NCI-H187 (cell line): Measurements from ENCODE around the gene TMEM30B.
A peak's percentile ranks its signal among the peaks of the same experiment; 100 is the strongest.

Experiments
- DNase-seq, 2 experiments: peaks; one replicate each; lab custom pipeline; 2025; lab: John Stamatoyannopoulos, UW

The TMEM30B gene

DNA sequence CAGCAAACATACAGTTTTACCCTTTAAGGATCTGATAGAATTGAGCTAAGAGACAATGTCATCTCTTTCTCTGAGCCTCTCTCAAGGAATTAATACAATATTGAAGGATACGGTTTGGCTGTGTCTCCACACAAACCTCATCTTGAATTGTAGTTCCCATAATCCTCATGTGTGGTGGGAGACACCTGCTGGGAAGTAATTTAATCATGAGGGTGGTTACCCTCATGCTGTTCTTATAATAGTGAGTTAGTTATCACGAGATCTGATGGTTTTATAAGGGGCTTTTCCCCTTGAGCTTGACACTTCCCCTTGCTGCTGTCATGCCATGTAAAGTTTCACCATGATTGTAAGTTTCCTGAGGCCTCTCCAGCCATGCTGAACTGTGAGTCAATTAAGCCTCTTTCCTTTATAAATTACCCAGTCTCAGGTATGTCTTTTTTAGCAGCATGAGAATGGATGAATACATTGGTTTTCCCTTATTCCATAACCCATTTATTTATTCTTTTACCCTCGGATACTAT is 47.6 kb downstream of the TMEM30B start:
- DNase-seq, result no peak

DNA sequence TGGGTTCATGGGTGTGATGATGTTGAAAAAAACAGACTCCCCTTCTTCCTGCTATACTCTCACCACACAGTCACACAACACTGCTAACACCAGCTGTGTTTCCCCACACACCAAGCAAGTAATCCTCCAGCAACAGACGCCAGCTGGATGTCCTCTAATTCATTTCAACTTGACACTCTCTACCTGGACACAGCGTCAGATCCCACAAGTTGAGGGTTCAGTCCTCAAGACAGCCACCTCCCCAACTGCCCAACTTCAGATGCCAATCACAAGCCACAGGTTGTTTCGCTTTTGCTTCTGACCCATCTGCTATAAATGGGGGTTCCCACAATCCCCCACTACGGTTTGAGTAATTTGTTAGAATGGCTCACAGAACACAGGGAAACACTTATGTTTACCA is 49.3 kb downstream of the TMEM30B start:
- no peak for DNase-seq

DNA sequence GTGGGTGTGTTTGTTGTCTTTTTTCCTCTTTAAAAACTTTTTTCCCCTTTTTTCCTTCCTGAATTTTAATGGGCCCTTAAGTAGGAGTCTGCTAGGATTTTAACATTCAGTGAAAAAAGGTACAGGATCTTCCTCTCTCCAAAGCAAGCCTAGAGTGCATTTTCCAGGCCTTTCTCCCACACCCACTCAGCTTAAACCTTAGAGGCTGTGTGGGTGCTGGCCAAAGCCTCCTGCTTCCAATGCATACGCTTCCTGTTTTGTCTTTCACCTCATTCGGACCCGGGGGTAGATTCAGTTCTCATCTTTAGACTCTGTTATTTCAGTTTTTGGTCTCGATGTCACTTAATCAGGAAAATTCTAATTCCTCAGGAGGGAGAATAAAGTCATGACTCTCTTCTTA is 51.2 kb downstream of the TMEM30B start:
- DNase-seq, result no peak

DNA sequence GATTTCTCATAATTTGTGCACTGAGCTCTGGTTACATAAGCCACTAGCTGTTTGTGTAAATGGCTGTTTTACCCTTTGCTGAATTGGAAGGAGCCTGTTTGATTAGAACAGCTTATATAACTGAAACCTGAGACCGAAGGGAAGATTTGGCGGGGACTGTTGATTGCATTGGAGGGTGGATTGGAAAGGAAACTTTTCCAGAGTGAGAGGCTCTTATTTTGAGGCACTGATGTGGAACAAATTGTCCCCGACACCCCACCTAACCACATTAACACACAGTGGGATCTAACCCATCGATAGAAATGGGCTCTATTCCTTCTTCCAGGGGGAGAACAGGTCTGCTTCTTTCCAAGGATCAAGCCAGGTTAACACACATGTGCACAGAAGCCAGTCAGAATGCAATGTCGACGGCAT is 51.7 kb downstream of the TMEM30B start:
- DNase-seq, result peak; percentile 83 to 84

DNA sequence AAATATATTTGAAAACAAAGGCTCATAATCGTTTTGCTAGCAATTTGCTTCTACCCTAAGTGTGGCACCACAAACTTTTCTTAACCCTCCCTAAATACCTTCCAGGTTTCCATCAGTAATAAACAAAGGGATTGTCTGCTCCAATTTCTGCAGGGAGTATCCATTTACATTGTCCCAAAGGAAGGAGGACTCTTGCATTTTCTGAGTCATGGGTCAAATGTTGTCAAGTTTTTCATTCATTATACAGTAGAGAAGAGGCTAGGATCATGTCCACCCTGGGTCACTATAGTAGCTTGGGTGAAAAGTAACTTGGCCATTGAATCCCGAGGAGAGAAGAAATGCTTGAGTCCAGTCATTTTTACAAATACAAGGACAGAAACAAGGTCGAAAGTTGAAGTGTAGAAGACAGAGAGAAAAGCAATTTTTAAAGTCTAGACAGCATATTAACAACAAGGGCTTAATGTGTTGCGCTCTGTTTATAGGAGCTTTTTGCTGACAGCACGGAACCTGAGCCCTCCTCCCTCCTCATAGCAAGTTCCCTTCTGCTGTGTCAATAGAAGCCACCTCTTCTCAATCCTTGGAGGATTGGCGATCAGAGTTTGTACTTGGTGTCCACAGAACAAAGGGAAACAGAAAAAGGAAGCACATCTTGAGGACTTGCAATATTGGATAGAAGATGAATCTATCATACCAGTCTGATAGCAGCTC is 53.1 kb downstream of the TMEM30B start:
- peak; percentile 66 to 68 for DNase-seq
